ENCODE data around the gene OR2AG2.

GRCh38 chr11:6735306-6735705, 36.5 kb downstream of the OR2AG2 start:
- TF ChIP-seq CTCF (IDR thresholded peaks at IDR 0.05; ENCODE audit: low read depth, low read length) (no peak), EZH2phosphoT487 (IDR thresholded peaks at IDR 0.05; ENCODE audit: low read depth) (no peak)

Data from OCI-LY3 (cell line).